Neural progenitor cell (in vitro differentiated cells): ENCODE data around the gene LMBRD1.

Source experiments
- EZH2 ChIP-seq: fragments of 200-600 bp; sonication (generic); IDR thresholded peaks from 2 replicates; pipeline ENCODE4 v1.6.1; 2017; ENCODE audit warnings: antibody characterized with exemption, mild to moderate bottlenecking, moderate library complexity
- TF ChIP-seq, protein P1 (sequence below): fragments of 200-600 bp; sonication (generic); IDR thresholded peaks from 2 replicates; pipeline ENCODE4 v1.5.1; 2017; ENCODE audit warnings: antibody characterized with exemption, mild to moderate bottlenecking

DNA sequence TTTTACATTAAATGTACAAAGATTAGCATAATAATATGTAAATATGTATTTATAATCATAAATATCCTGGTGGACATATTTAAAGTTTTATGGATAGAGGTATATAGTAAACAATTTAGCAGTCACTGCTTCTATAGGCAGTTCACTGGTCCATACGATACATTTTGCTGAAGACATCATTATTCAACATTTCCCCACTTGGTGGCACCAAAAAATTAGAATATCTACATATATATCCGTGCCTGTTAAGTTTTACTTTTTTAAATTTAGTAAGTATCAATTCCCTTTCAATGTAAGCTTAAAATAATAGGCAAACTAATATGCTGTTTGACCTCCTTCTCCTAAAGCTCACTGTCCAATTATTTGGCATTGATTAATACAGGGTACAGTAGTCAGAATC lies 64.2 kb downstream of the LMBRD1 start:
- TF ChIP-seq, protein P1, sequence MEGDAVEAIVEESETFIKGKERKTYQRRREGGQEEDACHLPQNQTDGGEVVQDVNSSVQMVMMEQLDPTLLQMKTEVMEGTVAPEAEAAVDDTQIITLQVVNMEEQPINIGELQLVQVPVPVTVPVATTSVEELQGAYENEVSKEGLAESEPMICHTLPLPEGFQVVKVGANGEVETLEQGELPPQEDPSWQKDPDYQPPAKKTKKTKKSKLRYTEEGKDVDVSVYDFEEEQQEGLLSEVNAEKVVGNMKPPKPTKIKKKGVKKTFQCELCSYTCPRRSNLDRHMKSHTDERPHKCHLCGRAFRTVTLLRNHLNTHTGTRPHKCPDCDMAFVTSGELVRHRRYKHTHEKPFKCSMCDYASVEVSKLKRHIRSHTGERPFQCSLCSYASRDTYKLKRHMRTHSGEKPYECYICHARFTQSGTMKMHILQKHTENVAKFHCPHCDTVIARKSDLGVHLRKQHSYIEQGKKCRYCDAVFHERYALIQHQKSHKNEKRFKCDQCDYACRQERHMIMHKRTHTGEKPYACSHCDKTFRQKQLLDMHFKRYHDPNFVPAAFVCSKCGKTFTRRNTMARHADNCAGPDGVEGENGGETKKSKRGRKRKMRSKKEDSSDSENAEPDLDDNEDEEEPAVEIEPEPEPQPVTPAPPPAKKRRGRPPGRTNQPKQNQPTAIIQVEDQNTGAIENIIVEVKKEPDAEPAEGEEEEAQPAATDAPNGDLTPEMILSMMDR, result peak; percentile 21
- TF ChIP-seq EZH2, result no peak
